Measurements from ENCODE around the gene TTLL10.
"Not testable (repeated sequence)": the region's sequence is repeated elsewhere in the genome, so short reads cannot be mapped to it uniquely, and the experiment has no call there.

Gene TTLL10

GRCh38 chr1:1189111-1189510, 15.4 kb downstream of the TTLL10 start:
- DNase-seq = no peak

GRCh38 chr1:1191734-1192133, 18.1 kb downstream of the TTLL10 start:
- DNase-seq = no peak

- no peak for DNase-seq
Observed at GRCh38 chr1:1194723-1195122, 21.0 kb downstream of the TTLL10 start.

GRCh38 chr1:1195726-1196125, 22.0 kb downstream of the TTLL10 start:
- not testable (repeated sequence) for DNase-seq

GRCh38 chr1:1196431-1197187, 22.9 kb downstream of the TTLL10 start:
- no peak for DNase-seq

DNA sequence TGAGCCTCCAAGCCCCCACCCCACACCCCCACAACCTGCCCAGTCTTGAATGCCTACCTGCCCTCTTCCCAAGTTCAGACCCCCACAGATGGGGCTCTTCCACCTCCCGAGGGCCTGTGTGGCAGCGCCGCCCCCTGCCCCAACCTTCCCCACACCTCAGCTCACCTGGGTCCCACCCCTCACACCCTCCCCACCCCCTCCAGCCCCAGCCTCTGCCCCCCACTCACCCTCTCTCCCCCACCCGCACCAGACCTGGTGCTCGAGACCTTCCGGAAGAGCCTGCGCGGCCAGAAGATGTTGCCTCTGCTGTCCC, 23.5 kb downstream of the TTLL10 start:
- no peak for DNase-seq

DNA sequence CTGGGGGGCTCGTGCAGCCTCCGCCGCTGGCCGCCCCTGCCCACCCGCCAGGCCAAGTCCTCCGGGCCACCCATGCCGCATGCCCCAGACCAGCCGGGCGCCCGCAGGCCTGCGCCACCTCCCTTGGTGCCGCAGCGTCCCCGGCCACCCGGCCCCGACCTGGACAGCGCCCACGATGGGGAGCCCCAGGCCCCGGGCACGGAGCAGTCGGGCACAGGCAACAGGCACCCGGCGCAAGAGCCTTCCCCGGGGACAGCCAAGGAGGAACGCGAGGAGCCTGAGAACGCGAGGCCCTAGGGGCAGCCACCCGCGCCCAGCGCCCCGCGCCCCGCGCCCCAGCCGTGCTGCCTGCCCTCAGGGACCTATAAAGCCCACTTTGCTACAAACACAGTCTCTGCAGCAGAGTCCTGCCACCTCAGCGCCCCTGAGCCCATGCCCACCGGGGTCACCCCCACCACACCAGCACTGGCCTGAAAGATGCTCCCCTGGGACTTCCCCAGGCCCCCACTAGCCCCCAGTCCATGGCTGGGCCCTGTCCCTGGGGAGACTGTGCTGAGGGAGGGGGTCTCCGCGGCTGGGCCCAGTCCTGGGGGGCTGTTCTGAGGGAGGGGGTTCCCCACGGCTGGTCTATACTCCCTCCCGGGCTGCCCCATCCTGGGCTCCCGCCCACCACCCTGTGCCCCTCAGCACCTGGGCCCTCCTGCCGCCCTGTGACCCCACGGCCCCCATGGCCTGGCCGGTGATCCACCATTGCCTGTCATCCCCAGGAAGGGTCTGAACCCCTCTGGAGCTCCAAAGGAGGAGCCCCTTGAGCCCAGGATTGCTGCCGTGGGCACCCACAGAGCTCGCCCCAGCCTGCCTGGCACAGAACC, 24.1 kb downstream of the TTLL10 start:
- no peak for DNase-seq

DNA sequence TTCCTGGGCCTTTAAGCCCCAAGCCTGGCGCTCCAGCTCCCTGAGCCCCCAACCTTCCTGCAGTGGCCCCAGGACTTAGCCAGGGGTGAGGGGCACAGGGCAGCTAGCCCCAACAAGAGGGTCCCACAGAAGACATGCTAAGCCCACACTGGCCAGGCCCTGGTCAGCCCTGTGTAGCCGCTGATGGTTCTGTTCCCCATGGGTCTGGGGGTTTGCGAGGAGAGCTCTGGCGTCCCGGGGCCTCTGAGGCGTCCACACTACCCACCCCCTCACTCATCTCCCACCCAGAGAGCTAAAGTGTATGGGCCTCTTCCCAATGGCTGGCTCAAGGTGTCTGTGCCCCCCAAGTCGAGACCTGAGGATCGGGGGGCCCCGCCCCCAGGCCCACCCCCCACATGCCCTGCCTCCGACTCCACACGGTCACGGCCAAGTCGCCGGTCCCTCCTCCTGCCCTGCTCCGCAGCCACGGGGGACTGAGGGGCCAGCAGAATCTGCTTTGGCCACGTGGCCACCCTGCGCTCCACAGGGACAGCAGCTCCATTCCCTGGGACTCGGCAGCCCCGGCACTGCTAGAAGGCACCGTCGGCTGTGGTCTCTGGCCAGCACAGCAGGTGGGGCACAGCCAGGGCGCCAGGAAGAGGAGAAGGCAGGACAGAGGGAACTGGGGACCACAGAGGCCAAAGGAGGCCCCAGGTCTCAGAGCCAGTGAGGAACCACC, 24.9 kb downstream of the TTLL10 start:
- DNase-seq = no peak

- no peak for DNase-seq
Observed at GRCh38 chr1:1199141-1199960, 25.7 kb downstream of the TTLL10 start.

- DNase-seq = no peak
Observed at GRCh38 chr1:1199961-1200875, 26.5 kb downstream of the TTLL10 start.

DNA sequence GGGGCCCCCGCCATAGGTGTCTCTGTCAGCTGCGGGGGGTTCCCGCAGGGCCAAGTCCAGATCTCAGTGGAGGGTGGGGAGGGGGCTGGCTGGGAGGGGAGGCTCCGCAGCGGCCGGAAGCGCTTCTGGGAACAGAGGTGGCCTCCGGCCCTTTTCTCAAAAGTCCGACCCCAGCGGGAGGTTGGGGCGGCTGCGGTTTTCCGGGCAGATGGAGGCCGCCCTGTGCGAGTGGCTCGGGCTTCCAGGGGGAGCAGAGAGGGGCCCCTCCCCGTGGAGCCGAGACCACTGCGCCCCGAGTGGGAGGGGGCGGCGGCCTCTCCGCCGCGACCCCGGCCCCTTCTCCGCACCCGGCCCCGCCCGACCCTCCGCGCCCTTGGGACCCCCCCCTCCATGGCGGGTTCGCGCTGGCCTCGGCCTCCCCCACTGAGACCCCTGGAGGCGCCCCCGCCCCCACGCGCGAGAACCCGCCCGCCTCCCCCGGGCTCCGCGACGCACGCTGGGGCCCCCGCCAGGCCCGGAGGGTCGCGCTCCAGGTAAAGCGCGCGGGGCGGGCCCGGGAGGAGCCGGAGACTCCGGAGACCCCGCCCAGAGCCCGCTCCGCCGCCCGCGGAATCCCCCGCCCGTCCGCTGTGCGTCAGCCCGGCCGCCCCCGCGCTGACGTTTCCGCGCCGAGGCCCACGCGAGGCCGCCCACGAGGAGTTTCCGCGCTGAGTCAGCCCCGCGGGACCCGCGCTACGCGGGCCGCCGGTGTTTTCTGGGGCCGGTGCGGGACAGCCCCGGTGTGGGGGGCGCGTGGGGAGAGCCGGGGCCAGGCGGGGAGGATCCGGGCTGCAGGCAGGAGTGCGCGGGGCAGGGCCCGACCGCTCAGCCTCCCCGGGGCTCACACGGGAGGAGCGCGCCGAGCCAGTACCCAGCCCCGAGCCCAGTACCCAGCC, 27.5 kb downstream of the TTLL10 start:
- no peak for DNase-seq

- DNase-seq = no peak
Observed at GRCh38 chr1:1202831-1203560, 29.3 kb downstream of the TTLL10 start.

DNA sequence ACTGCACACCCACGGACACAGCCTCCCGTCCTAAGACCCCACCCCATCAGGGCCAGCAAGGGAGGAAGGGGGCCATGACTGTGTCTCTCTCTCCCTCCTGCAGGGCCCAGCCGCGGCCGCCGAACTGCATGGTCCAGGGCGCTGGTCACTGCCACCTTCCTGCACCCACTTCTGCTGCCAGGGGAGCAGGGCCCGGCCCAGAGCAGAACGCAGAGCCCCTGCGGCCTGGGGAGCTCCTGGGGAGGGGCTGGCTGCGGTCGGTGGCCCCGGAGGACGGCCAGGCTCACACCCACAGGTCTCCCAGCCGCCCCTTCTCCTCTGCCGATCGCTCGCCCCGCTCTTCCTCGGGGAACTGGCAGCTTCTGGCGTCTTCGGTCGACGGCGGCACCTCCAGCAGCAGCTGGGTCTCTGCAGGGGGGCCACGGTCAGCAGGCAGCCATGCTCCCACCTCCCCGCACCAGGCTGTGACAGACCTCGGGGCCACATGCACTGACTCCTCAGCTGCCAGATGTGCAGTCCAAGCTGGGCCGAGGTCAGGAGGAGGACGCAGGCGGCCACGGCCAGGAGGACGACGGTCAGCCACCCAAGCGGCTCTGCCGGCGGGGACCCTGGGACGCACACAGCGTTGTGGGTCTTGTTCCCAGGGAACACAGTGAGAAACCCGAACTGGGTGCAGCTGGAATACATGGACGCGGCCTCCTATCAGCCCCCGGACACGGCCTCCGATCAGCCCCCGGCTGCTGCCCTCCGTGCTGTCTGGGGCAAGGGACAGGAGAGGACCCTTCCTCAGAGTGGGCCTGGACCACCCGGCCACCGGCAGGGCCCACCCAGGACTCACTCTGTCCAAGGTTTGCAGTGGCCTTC, 30.1 kb downstream of the TTLL10 start:
- DNase-seq = no peak

DNA sequence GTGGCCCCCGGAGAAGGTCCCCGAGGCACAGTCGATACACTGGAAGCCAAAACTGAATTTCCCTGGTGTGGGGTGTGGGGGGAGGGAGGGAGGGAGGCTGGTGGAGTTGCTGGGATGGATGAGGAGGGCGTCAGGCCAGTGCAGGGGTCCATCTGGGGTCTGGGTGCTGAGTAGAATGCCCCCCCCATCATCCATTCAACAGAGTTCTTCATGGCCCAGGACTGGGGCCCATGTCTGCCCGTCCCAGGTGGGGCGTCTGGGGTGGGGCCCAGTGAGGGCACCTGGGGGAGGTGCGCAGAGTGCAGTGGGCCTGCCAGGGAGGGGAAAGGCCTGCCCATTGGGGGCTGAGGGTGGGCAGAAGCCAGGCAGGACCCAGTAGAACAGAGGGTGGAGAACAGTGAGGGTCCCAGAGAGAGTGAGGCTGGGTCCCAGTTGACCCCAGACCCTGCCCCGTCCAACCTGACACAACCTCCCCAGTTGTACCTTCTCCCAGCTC, 30.8 kb downstream of the TTLL10 start:
- no peak for DNase-seq

DNA sequence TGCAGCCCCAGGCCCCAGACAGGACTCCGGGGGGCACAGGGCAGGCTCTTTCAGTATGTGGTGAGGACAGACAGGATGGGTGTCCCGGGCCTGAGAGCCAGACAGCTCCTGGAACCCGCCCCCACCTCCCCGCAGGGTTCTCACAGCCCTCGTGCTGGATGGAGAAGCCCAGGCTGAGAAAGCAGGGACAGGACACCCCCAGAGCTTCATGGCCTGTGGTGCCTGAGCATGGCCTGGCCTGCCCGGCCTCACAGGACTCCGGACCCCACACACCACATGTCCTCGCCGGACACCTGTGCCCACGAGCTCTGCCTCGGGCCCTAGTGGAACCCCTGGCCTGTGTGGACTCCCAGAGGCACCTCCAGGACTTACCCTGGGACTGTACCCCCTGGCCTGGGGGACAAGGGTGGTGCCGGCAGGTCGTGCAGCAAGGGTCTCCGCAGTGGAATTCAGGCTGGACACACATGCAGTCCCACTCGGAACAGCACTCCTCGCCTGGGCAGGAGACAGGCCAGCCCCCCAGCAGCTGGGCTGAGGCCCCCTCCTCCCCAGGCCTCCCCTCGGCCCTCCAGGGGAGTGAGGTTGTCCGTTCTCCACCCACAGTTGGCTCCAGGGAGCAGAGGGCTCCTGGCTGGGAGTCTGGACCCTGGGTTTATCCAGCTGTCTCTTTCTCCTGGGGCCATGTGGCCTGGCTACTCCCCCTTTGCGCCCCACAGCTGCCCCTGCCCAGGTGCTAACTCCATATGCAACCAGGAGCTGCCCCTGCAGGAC, 31.5 kb downstream of the TTLL10 start:
- DNase-seq = no peak

DNA sequence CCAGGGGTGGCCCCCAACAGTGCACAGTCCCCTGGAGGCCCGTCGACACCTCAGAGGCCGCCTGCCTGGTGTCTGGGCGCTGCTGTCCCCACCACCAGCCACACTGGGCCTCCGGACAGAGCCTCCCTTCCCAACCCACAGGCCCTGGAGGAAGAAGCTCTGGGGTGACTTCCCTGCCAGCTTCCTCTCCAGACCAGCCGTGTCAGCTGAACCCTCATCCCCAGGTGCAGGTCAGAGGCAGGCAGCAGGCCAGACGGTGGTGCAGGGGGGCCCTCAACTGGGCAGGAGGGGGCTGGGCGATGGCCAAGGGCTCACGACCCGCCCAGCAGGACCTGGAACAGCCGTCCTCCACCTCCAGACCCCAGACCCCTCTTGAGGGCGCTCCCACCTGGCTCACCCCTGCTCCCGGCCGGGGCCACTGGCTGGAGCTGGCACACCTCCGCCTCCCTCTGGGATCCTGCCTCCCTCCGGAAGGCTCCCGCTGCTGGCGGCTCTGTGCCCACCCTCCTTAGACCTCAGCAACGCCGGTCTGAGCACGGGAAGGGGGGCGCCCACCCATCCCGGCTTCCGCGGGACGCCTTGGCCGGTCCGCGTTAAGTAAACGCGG, 32.2 kb downstream of the TTLL10 start:
- no peak for DNase-seq

GRCh38 chr1:1206376-1206965, 32.8 kb downstream of the TTLL10 start, which contains the start of gene TNFRSF18:
Gene TNFRSF18 (minus strand): TSS chr1:1206592. CDS start chr1:1206571, 21 bp downstream.
- no peak for DNase-seq
